ENCODE data around the gene MAPK6.

MAPK6 gene

DNA sequence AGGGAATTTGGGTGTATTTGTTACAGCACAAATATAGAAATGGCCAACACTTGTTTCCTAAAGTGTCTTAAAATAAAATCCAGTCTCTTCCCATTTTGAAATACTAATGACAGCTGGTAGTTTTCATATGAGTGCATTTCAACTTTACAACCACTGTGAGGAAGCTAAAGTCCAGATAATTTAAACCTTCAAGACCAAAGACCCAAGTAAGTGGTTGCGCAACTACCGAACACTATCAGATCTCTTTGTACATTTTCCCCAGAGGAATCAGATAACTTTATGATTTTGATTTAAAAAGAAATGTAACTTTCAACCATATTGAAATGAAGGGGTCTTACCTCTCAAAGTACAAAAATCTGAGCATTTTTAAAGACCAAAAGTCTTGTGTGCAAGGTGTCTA is 79.3 kb downstream of the MAPK6 start:
- Histone ChIP-seq H3K36me3 (replicated peaks in 1 of 2; ENCODE audit: control insufficient read depth in 2 of 2, insufficient read depth in 2 of 2, low read length in 2 of 2) (no peaks in the 10 kb centered on the region), H4K91ac (ENCODE audit: low read depth, low read length, poor library complexity) (no peak overlapping the region), H2BK12ac (ENCODE audit: low read length) (no peak overlapping the region), H3K14ac (ENCODE audit: low read length) (no peak overlapping the region), H3K4me1 (ENCODE audit: control insufficient read depth in 2 of 2, insufficient read depth in 1 of 2, low read depth in 1 of 2, low read length in 2 of 2) (peaks cover 0 to 2% of the 10 kb centered on the region in 2 donors), H4K8ac (ENCODE audit: low read depth, low read length) (no peak overlapping the region), H2AK5ac (ENCODE audit: low read depth, low read length) (no peak overlapping the region), H3K4me2 (ENCODE audit: insufficient read depth, low read length, poor library complexity, severe bottlenecking) (no peak overlapping the region), H2BK120ac (ENCODE audit: low read depth, low read length) (no peak overlapping the region), H3K9me3 (replicated peaks in 1 of 2; ENCODE audit: control insufficient read depth in 2 of 2, insufficient read depth in 1 of 2, low read depth in 1 of 2, low read length in 2 of 2) (no peaks in the 10 kb centered on the region), H3K23ac (ENCODE audit: low read depth, low read length, poor library complexity) (no peak overlapping the region), H3K4me3 (ENCODE audit: low read length in 2 of 2) (no peak overlapping the region), H3K27me3 (ENCODE audit: control insufficient read depth in 3 of 3, insufficient read depth in 3 of 3, low read depth in 1 of 3, low read length in 3 of 3) (no peaks in the 10 kb centered on the region), H3K4ac (ENCODE audit: low read length) (no peak overlapping the region), H2BK5ac (ENCODE audit: low read length) (no peak overlapping the region), H3K18ac (ENCODE audit: low read length) (no peak overlapping the region), H3K27ac (replicated peaks; ENCODE audit: low read length) (no peak overlapping the region), H3K9ac (ENCODE audit: low read depth, low read length, poor library complexity) (no peak overlapping the region), H2BK15ac (ENCODE audit: low read length) (no peak overlapping the region), H2AFZ (ENCODE audit: low read length) (no peak overlapping the region), H3K79me1 (ENCODE audit: low read depth, low read length) (no peaks in the 10 kb centered on the region)
- no CpG with 5 or more reads among the region's 2 CpGs for WGBS, 2 donors (ENCODE audit: extremely low coverage in 2 of 2, insufficient read length in 2 of 2, insufficient replicate concordance in 1 of 2)
- DNase-seq (ENCODE audit: low spot score), result no peak

DNA sequence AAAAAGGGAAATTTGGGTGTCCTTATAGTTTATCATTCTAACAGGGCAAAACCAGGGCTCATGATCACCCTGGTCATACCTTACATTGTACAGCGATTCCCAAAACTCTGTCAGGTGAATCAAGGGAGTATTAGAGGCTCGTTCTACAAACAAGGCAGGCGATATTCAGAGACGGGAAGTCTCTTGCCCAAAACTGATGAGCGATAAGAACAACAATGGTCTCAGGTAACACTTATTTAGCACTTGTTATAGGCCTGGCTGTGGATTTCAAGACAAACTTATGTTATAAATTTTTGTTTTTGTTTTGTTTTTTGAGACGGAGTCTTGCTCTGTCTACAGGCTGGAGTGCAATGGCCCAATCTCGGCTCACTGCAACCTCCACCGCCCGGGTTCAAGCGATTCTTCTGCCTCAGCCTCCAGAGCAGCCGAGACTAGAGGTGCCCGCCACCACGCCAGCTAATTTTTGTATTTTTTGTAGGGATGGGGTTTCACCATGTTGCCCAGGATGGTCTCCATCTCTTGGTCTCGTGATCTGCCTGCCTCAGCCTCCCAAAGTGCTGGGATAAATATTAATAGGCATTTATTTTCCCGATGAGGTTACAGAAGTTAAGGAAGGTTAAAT is 80.7 kb downstream of the MAPK6 start:
- Histone ChIP-seq H2BK12ac (ENCODE audit: low read length) (no peak overlapping the region), H4K8ac (ENCODE audit: low read depth, low read length) (no peak overlapping the region), H3K4me2 (ENCODE audit: insufficient read depth, low read length, poor library complexity, severe bottlenecking) (no peak overlapping the region), H3K27ac (replicated peaks; ENCODE audit: low read length) (no peak overlapping the region), H3K18ac (ENCODE audit: low read length) (no peak overlapping the region), H3K4me3 (ENCODE audit: low read length in 2 of 2) (no peak overlapping the region), H2BK120ac (ENCODE audit: low read depth, low read length) (no peak overlapping the region), H3K14ac (ENCODE audit: low read length) (no peak overlapping the region), H3K9ac (ENCODE audit: low read depth, low read length, poor library complexity) (no peak overlapping the region), H3K4ac (ENCODE audit: low read length) (no peak overlapping the region), H3K27me3 (ENCODE audit: control insufficient read depth in 3 of 3, insufficient read depth in 3 of 3, low read depth in 1 of 3, low read length in 3 of 3) (no peaks in the 10 kb centered on the region), H2BK5ac (ENCODE audit: low read length) (no peak overlapping the region), H3K36me3 (replicated peaks in 1 of 2; ENCODE audit: control insufficient read depth in 2 of 2, insufficient read depth in 2 of 2, low read length in 2 of 2) (no peaks in the 10 kb centered on the region), H3K79me1 (ENCODE audit: low read depth, low read length) (no peaks in the 10 kb centered on the region), H3K9me3 (replicated peaks in 1 of 2; ENCODE audit: control insufficient read depth in 2 of 2, insufficient read depth in 1 of 2, low read depth in 1 of 2, low read length in 2 of 2) (no peaks in the 10 kb centered on the region), H3K23ac (ENCODE audit: low read depth, low read length, poor library complexity) (no peak overlapping the region), H3K4me1 (ENCODE audit: control insufficient read depth in 2 of 2, insufficient read depth in 1 of 2, low read depth in 1 of 2, low read length in 2 of 2) (peaks cover 0 to under 1% of the 10 kb centered on the region in 2 donors), H4K91ac (ENCODE audit: low read depth, low read length, poor library complexity) (no peak overlapping the region), H2BK15ac (ENCODE audit: low read length) (no peak overlapping the region), H2AFZ (ENCODE audit: low read length) (no peak overlapping the region), H2AK5ac (ENCODE audit: low read depth, low read length) (no peak overlapping the region)
- WGBS, 2 donors (ENCODE audit: extremely low coverage in 2 of 2, insufficient read length in 2 of 2, insufficient replicate concordance in 1 of 2), result 100% methylated on average over 1 of the region's 15 CpGs; no CpG with 5 or more reads in 1 of the 2 donors
- DNase-seq (ENCODE audit: low spot score), result no peak

DNA sequence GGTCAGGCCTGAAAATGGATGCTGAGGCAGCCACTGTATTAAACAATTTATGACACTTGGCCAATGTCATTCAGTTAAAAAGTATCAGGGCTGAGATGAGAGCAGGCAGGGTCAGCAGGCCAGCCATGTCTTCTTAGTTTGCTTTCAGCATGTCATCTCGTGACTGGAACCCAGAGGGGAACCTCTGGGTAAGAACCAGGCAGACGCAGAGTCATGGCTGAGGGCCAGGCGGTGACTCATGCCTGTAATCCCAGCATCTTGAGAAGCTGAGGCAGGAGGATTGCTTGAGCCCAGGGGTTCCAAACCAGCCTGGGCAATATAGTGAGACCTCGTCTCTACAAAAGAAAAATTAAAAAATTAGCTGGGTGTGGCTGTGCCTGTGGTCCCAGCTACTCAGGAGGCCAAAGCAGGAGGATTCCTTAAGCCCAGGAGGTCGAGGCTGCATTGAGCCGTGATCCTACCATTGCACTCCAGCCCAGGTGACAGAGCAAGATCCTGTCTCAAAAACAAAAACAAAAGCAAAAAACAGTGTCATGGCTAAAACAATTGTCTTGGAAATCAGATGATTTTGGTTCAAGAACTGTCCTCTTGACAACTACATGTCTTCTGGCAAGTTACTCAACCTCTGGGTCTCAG is 81.9 kb downstream of the MAPK6 start:
- DNase-seq (ENCODE audit: low spot score), result no peak
- Histone ChIP-seq H3K14ac (ENCODE audit: low read length) (no peak overlapping the region), H4K8ac (ENCODE audit: low read depth, low read length) (no peak overlapping the region), H3K9me3 (replicated peaks in 1 of 2; ENCODE audit: control insufficient read depth in 2 of 2, insufficient read depth in 1 of 2, low read depth in 1 of 2, low read length in 2 of 2) (no peaks in the 10 kb centered on the region), H3K4ac (ENCODE audit: low read length) (no peak overlapping the region), H2AFZ (ENCODE audit: low read length) (no peak overlapping the region), H3K27me3 (ENCODE audit: control insufficient read depth in 3 of 3, insufficient read depth in 3 of 3, low read depth in 1 of 3, low read length in 3 of 3) (no peaks in the 10 kb centered on the region), H4K91ac (ENCODE audit: low read depth, low read length, poor library complexity) (no peak overlapping the region), H2AK5ac (ENCODE audit: low read depth, low read length) (no peak overlapping the region), H3K36me3 (replicated peaks in 1 of 2; ENCODE audit: control insufficient read depth in 2 of 2, insufficient read depth in 2 of 2, low read length in 2 of 2) (no peaks in the 10 kb centered on the region), H3K18ac (ENCODE audit: low read length) (no peak overlapping the region), H3K4me1 (ENCODE audit: control insufficient read depth in 2 of 2, insufficient read depth in 1 of 2, low read depth in 1 of 2, low read length in 2 of 2) (no peaks in the 10 kb centered on the region), H3K4me2 (ENCODE audit: insufficient read depth, low read length, poor library complexity, severe bottlenecking) (no peak overlapping the region), H3K79me1 (ENCODE audit: low read depth, low read length) (no peaks in the 10 kb centered on the region), H2BK5ac (ENCODE audit: low read length) (no peak overlapping the region), H3K23ac (ENCODE audit: low read depth, low read length, poor library complexity) (no peak overlapping the region), H3K4me3 (ENCODE audit: low read length in 2 of 2) (no peak overlapping the region), H2BK12ac (ENCODE audit: low read length) (no peak overlapping the region), H3K9ac (ENCODE audit: low read depth, low read length, poor library complexity) (no peak overlapping the region), H2BK120ac (ENCODE audit: low read depth, low read length) (no peak overlapping the region), H2BK15ac (ENCODE audit: low read length) (no peak overlapping the region), H3K27ac (replicated peaks; ENCODE audit: low read length) (no peak overlapping the region)
- no CpG with 5 or more reads among the region's 6 CpGs for WGBS, 2 donors (ENCODE audit: extremely low coverage in 2 of 2, insufficient read length in 2 of 2, insufficient replicate concordance in 1 of 2)

DNA sequence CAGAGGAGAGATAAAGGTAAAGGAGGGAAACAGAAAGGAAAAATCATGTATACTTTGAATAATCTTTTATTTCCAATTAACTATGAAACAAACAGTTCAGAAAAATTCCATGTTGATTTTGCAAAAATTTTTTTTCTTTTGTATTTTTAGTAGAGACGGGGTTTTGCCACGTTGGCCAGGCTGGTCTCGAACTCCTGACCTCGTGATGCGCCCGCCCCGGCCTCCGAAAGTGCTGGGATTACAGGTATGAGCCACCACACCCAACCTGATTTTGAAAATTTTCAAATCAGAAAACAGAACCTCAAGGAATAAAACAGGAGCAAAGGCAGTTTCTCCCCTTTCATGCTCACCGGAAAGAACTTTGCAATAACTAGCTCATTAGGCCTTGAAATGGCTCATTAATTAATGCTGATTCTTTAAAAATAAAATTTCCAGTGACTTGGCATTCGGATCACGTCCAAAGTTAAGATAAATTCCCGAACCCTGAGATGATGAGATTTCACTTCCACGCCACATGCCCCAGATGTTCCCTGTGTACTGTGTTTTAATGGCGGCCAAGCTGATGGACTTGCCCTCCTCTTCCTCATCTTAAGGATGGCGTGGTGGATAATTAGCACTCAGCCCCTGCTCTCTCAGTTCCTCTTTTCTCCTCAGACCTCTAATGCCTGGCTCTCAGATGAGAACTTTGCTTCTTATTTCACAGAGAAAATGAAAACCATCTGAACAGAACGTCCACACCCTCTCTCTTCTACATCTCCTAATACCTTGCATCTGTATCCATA is 82.7 kb downstream of the MAPK6 start:
- no peak for DNase-seq (ENCODE audit: low spot score)

More for the DNA sequence above, 82.7 kb downstream of the MAPK6 start:
- H3K4ac ChIP-seq (ENCODE audit: low read length), result no peak overlapping the region
- no peak overlapping the region for H3K9ac ChIP-seq (ENCODE audit: low read depth, low read length, poor library complexity)
- H3K27me3 ChIP-seq (ENCODE audit: control insufficient read depth in 3 of 3, insufficient read depth in 3 of 3, low read depth in 1 of 3, low read length in 3 of 3), result no peaks in the 10 kb centered on the region
- no peak overlapping the region for H3K27ac ChIP-seq (replicated peaks; ENCODE audit: low read length)
- H3K4me1 ChIP-seq (ENCODE audit: control insufficient read depth in 2 of 2, insufficient read depth in 1 of 2, low read depth in 1 of 2, low read length in 2 of 2), result no peaks in the 10 kb centered on the region
- H3K14ac ChIP-seq (ENCODE audit: low read length), result no peak overlapping the region
- no peak overlapping the region for H2AK5ac ChIP-seq (ENCODE audit: low read depth, low read length)
- no peak overlapping the region for H3K4me3 ChIP-seq (ENCODE audit: low read length in 2 of 2)
- no peaks in the 10 kb centered on the region for H3K79me1 ChIP-seq (ENCODE audit: low read depth, low read length)
- no peak overlapping the region for H4K8ac ChIP-seq (ENCODE audit: low read depth, low read length)
- H3K36me3 ChIP-seq (replicated peaks in 1 of 2; ENCODE audit: control insufficient read depth in 2 of 2, insufficient read depth in 2 of 2, low read length in 2 of 2), result no peaks in the 10 kb centered on the region
- no peak overlapping the region for H4K91ac ChIP-seq (ENCODE audit: low read depth, low read length, poor library complexity)
- no peak overlapping the region for H2BK120ac ChIP-seq (ENCODE audit: low read depth, low read length)
- no peak overlapping the region for H3K18ac ChIP-seq (ENCODE audit: low read length)
- H3K9me3 ChIP-seq (replicated peaks in 1 of 2; ENCODE audit: control insufficient read depth in 2 of 2, insufficient read depth in 1 of 2, low read depth in 1 of 2, low read length in 2 of 2), result no peaks in the 10 kb centered on the region
- H2BK12ac ChIP-seq (ENCODE audit: low read length), result no peak overlapping the region
- H3K23ac ChIP-seq (ENCODE audit: low read depth, low read length, poor library complexity), result no peak overlapping the region
- H2BK15ac ChIP-seq (ENCODE audit: low read length), result no peak overlapping the region
- no peak overlapping the region for H3K4me2 ChIP-seq (ENCODE audit: insufficient read depth, low read length, poor library complexity, severe bottlenecking)
- WGBS, 2 donors (ENCODE audit: extremely low coverage in 2 of 2, insufficient read length in 2 of 2, insufficient replicate concordance in 1 of 2), result no CpG with 5 or more reads among the region's 16 CpGs
- H2BK5ac ChIP-seq (ENCODE audit: low read length), result no peak overlapping the region
- H2AFZ ChIP-seq (ENCODE audit: low read length), result no peak overlapping the region

Data from neuronal stem cell (in vitro differentiated cells).